ENCODE measurements around the gene TIPARP.
"Not testable (repeated sequence)": the region's sequence is repeated elsewhere in the genome, so short reads cannot be mapped to it uniquely, and the experiment has no call there.

TIPARP gene

DNA sequence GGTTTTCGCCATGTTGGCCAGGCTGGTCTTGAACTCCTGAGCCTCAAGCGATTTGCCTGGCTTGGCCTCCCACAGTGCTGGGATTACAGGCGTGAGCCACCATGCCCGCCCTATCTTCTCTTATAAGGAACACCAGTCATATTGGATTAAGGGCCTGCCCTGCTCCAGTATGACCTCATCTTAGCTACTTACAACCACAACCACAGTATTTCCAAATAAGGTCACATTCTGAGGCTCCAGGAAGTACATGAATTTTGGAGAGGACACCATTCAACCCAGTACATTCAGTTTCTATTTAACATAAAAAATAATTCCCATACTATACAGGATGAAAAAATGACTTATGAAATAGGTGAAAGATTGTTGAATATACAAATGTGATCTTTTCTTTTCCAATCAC lies 37.6 kb downstream of the TIPARP start:
- not testable (repeated sequence) for DNase-seq (ENCODE audit: low read depth in 2 of 2)

DNA sequence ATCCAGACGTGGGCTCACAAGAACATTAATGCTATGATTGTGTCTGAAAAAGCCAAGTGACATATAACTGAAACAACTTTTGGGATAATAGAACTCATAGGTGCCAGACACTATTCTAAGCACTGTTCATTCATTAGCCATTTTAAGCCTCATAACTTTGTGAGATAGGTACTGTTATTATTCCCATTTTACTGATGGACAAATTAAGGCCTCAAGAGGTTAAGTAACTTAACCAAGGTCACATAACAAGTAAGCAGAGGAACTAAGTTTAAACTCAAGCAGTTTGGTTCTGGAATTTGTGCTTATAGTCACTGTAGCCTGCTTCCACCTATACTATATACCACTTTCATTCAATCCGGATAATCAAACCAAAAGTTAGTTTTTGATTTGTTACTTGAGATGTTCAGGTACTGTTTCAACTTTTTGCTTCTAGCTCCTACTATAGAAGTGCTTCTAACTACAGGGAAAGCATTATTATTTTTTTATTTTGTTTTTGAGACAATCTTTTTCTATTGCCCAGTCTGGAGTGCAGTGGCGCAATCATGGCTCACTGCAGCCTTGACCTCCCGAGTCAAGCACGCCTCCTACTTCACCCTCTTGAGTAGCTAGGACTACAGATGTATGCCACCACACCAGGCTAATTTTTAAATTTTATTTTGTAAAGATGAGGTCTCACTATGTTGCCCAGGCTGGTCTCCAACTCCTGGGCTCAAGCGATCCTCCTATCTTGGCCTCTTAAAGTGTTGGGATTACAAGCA lies 41.9 kb downstream of the TIPARP start:
- DNase-seq (ENCODE audit: low read depth in 2 of 2), result no peak

DNA sequence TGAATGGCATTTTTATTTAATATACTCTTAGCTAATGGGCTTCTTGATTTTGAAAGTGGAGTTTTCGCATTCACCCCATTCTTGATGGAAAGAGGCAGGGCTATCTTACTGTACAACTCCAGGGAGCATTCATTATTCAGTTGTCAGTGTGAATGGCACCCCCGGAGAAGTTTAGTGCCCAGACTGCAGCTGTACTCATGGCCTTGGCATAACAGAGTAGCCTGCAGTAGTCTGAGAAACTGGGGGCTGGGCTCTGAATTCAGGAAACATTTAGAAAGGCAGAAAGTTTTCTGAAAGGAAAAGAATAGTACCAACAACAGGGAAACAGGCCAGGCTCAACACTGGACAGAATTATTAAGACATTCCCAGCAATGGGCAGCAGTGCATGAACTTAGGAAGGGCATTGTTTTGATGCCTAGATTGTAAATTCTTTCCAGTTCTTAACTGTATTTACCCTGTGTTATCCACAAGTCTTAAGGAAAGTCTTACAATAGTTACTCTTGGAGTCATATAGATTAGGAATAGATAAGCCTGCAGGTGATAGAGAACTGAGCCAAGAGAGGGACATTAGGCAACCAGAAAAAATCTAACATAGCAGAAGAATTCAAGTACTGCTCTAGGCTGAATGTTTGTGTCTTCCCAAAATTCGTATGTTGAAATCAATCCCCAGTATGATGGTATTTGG lies 44.4 kb downstream of the TIPARP start:
- DNase-seq (ENCODE audit: low read depth in 2 of 2), result no peak

DNA sequence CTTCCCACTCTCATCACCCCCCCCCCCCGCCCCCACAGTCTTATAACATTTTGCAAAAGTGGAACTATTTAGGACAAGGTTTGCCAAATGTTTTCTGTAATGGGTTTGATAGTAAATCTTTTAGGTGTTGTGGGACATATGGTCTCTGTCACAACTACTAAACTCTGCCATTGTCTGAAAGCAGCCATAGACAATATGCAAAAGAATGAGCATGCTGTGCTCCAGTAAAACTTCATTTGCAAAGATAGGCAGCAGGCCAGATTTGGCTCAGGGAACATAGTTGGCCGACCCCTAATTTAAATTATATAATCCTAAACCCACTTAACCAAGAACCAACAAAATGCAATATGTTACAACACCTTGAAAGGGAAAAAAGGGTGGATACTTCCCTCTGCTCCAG lies 46.4 kb downstream of the TIPARP start:
- no peak for DNase-seq (ENCODE audit: low read depth in 2 of 2)

DNA sequence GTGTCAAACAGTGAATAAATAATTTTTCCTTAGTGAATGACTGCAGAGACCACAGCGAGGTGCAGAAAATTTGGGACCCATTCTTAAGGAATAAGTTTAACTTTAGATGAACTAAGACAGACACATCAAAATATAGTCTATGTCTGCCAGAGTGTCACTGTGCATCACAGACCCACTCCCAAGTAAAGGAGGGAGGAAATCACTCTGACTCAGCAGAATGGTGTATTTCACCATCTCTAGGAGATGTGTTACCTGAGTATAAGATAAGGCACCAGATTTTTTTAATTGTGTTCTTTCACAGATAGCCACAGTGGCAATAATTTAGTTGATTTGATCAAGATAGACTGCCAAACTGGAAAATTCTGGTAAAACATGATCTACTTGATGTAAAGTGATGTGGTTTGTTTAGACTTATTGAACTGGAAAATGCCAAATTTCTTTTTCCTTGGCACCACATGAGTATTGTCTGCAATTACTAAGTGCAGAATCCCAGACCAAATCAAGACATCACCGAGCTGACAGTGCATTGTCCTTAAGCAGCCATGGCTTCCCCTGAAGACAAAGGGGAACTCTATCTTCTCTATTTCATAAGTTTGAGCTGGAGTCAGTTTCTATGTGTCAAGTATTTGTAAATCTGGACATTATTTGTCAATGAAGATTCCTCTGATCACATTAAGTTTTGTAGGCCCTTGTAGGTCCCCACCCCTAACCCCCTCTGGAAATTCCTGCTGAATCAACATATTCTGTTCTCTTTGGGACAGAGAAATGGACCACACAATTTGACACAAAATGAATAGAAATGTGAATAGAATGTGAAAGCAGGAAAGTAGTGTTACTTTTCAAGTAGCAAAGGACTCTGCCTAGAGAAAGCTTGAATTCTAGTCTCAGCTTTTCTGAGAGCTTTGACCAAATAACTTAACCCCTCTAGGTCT lies 47.6 kb downstream of the TIPARP start:
- DNase-seq (ENCODE audit: low read depth in 2 of 2), result no peak

DNA sequence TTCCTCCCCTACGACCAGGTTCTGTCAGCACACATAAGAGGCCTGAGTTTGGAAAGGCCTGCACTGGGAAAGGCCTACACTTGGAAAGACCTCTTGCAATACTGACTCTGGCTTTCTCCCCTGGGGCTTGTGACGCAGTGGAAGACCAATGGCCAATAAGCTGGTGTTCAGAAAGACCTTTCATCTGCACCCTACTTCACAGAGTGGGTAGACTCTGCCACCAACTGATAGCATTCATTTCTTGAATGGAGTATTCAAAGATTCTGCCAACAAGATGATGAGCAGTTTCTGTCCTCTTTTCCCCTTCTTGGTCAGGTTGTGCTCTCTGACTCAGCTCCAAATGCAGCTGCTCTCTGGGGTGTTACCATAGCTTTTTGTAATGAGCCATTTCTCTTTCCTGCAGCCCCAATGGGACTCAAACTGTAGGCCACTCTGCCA lies 48.8 kb downstream of the TIPARP start:
- no peak for DNase-seq (ENCODE audit: low read depth in 2 of 2)

DNA sequence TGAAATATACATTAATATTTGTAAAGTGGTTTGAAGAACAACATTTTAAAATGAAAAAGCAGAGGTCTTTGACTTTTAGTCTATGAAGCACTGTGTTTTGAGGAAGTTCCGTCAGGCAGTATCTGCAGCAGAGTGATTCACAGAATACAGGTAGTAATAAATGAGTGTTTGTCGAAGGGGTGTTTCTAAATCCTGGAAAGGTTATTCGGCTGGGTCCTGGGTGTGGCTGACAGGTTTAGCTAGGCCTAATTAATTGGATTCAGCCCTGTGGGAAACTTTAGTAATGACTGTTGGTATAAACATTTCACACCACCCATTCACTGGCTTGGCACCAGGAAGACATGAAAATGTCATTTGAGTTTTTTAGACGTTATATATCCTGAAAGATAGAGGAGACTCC lies 51.3 kb downstream of the TIPARP start:
- DNase-seq (ENCODE audit: low read depth in 2 of 2), result no peak

DNA sequence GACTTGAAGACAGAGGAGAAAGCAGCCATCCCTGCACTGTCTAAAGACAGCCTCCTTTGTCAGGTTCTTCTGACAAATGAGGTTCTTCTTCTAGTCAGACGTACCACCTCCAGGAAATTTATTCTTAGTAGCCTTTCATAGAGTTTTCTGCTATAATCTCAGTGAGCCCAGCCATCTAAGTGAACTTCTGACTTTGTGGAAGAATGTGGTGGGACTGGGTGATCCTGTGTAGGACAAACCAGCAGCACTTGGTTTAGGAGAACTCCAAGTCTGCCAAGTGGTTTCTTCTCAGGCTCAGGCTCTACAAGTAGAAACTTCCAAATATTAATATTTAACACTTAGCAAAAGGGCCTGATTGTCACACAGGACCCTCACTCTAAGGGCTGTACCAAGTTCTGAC lies 52.1 kb downstream of the TIPARP start:
- no peak for DNase-seq (ENCODE audit: low read depth in 2 of 2)

DNA sequence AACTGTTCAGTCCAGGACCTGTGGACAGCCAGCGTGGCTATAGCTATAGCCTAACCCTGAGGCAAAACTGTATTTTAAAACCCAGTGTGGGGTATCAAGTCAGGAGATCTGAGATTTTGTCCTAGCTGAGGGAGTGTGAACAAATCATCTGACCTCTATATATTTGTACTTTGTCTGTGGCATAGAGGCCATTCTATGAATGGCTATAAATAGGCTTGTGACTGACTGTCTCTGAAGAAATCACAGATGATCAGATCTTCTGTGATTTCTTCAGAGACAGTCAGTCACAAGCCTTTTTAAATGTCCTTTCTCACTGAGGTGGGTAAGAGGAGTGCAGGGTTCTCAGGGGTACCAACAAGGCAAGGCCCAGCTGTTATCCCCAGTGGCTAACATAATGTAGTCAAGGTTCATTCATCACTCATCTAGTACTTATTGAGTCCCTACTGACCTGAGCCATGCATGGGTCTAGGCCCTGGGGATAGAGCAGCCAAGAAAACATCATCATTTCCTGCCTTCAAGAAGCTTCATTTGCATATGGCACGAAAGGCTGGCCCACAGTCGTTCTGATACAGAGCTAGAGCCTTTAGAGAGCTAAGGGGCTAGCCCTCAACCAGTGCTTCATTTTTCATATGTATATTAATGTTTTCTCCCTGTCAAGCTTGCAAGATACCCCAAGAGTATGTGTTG lies 53.3 kb downstream of the TIPARP start:
- no peak for DNase-seq (ENCODE audit: low read depth in 2 of 2)

DNA sequence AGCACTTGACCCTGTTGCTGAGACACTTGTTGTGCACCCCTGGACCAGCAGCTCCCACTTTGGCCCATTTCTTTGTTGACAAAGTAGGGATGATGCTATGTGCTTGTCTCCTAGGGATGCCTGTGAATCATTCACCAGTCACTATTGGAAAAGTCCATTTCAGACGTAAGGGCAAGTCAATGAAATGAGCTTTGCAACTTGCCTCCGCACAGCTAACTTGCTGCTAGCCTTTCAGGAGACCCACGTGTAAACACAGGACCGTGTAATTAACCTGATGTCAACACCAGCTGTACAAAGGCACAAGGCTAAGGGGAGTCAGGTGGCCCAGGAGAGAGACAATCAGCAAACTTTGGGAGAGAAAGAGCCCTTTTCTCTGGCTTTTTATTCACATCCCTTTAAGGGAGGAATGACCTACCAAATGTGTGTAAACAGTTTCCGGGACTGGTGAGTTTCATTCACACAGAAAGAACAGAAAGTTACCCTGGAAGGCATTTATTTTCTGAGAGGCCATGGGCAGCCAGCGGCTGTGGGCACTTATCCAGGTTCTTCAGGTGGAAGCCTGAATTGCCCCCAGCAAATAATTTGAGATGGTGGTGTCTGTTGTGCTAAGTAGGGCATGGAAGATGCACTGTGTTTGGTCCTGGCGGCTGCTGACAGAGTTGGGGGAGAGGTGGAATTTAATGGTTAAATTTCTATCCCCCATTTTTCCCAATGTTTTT lies 54.0 kb downstream of the TIPARP start:
- DNase-seq (ENCODE audit: low read depth in 2 of 2), result no peak

DNA sequence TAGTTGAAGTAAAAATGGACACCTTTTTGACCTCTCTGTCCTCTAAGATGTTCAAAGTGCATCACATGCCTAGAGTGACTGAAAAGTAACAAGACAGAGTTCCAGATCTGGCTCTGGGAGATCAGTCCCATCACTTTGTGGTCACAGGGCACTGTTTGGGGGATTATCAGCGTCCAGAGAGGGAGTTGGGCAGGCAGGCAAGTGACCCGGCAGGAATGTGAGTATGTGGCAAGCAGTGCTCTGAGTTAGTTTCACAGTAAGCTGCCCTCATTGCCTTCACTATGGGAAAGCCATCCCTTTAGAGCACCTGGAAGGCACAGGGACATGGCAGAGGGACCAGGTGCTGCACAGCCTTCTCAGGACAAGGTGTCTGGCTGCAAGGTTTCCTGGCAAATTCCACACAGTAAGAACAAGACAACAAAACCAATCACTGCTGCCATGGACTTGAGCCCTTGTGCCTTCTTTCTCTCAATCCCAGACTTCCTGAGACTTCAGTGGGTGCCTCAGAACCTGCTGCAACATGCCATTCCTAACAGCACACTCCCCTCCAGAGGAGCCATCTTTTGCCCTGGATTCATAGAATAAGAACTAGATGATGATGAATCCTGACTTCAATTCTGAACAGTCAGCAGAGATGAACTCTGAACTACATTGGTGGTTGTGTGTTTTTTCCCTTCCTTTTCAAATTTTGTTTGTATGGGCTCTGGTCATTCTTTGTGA lies 55.2 kb downstream of the TIPARP start:
- no peak for DNase-seq (ENCODE audit: low read depth in 2 of 2)

DNA sequence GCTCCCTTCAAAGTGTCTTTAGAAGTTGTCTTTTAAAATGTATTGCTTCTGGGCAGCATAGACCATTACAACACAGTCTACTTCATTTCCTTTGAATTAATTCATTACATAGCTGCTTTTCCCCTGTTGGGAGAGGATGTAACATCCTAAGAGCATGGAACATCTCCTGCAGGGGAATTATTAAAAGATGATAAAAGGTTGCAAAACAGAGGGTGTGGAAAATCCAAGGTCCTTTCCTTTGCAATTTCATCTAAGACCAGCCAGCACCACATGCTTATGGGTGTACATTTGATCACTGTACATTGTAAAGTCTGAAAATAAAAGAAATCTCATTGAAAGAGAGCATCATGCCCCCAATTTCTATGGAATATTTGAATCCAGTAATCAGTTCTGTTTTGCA lies 57.4 kb downstream of the TIPARP start:
- DNase-seq (ENCODE audit: low read depth in 2 of 2), result no peak

DNA sequence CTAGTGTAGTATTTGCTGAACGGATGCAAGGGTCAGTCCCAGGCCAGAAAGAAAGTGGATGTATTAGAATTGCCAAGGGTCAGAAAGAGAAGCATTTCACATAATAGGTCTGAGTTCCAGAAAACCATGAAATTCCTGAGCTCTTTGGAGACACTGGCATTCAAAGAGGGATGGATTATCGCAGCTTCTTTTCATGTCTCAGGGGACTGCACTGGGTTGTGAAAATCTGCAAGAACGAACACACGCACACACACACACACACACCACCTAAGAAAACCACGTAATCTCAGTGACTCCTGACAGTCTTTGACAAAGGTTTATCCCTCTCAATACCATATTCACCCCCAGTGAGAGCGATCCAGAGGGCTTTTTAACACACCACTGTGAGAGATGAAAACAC lies 57.9 kb downstream of the TIPARP start:
- DNase-seq (ENCODE audit: low read depth in 2 of 2), result no peak

DNA sequence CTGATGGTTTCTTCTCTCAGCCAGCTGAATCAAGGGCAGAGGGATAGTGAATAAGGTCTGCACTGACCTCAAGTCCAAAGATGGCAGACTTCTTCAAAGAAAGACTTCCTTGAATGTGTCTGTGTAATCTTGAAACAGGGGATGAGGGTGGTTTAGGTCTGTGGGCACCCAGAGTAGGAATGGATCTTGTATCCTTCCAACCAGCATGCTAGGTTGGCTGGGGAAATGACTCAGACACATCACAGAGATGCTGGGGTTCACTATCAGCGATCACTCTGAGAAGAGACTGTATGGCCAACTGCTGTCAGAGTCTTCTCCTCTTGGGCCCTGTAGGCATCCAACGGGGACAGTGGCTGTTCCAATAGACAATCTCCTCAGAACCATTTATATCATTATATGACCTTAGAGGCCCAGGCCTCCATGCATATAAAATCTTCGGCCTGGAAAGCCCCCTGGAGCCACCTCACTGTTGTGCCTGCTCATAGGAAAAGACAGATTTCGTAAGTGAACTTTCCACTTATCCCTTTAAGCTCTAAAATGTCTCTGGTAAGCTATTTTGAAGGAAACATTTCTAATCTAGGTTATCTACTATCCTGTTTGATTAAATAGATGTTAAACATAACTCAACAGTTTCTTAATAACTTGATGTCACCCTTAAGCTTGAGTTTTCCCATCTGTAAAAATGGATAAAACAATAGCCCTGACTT lies 58.5 kb downstream of the TIPARP start:
- no peak for DNase-seq (ENCODE audit: low read depth in 2 of 2)

DNA sequence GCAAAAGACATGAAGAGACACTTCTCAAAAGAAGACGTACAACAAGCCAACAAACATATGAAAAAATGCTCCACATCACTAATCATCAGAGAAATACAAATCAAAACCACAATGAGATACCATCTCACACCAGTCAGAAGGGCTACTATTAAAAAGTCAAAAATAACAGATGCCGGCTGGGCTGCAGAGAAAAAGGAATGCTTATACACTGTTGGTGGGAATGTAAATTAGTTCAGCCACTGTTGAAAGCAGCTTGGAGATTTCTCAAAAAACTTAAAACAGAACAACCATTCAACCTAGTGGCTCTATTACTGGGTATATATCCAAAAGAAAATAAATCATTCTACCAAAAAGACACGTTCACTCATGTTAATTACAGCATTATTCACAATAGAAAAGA lies 60.3 kb downstream of the TIPARP start:
- DNase-seq (ENCODE audit: low read depth in 2 of 2), result not testable (repeated sequence)

DNA sequence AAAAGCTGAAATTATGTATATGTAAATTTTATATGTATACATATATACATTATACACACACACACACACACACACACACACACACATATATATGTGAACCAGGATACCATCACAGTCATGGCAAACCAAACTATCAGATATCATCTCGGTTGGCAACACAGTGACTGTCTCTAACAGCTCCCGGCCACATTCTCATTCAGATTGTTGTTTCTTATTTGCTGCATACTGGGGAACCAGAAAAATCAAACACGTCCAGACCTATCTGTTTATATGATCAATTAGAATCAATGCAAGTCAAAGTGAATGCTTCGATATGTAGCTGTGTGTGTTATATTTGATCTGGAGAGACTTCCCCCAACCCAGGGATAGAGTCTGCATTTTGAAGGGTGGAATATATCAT lies 61.1 kb downstream of the TIPARP start:
- DNase-seq (ENCODE audit: low read depth in 2 of 2), result no peak

DNA sequence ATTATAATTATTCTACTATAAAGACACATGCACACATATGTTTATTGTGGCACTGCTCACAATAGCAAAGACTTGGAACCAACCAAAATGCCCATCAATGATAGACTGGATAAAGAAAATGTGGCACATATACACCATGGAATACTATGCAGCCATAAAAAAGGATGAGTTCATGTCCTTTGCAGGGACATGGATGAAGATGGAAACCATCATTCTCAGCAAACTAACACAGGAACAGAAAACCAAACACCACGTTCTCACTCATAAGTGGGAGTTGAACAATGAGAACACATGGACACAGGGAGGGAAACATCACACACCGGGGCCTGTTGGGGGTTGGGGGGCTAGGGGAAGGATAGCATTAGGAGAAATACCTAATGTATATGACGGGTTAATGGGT lies 62.7 kb downstream of the TIPARP start:
- not testable (repeated sequence) for DNase-seq (ENCODE audit: low read depth in 2 of 2)

DNA sequence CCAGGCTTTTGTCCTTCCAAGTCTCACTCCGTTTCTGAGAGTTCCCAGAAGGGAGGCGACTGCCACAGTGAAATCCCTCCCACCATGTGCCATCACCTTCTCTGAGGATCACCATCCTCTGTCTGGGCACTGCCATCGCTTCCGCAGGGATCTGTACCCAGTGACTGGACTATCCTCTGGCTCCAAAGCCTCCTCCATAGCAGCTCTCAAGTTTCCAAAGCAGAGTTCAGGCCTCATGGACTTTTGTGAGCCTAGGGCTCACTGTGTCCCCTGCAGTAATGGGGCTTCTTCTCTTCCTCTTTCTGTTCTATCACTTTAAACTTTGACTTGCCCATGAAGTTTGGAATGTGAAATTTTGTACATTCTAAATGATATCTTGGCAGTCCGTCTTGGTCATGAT lies 63.9 kb downstream of the TIPARP start:
- DNase-seq (ENCODE audit: low read depth in 2 of 2), result no peak

DNA sequence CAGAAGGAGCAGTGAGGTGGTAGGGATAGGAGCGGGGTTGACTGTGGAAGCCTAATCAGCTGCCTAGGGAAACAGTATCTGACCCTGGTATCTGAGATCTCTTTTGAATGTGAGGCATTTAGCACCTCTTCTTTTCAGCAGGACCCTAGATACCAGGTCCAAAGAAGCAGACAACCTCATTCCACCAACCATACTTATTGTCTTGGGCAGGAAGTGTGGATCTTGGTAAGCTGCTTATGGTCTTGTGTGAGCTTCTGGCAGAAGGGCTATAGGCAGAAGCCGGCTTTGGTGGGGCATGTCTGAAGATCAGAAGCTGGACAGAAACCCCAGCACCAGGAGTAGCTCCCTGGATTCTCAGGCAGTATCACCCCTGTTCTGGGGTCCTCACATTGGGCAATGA lies 65.6 kb downstream of the TIPARP start:
- no peak for DNase-seq (ENCODE audit: low read depth in 2 of 2)

DNA sequence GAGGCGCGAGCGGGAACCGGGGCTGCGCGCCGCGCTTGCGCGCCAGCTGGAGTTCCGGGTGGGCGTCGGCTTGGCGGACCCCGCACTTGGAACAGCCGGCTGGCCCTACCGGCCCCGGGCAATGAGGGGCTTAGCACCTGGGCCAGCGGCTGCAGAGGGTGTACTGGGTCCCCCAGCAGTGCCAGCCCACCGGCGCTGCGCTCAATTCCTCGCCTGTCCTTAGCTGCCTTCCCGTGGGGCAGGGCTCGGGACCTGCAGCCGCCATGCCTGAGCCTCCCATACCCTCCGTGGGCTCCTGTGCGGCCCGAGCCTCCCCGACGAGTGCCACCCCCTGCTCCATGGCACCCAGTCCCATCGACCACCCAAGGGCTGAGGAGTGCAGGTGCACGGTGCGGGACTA lies 66.2 kb downstream of the TIPARP start:
- DNase-seq (ENCODE audit: low read depth in 2 of 2), result not testable (repeated sequence)

Measured in stimulated activated CD4-positive, alpha-beta T cell treated with anti-CD3 and anti-CD28 coated beads, Interleukin-1b, Interleukin-23, amount 100 ng/mL, for 1 hour (primary cell).